NCI-H2107 treated with DMSO at 0.1 percent for 48 hours (cell line): Measurements from ENCODE around the gene SBF2.

Experiments used
- DNase-seq: peaks from one replicate; lab custom pipeline; 2025; ENCODE audit not compliant: unreplicated experiment; lab: John Stamatoyannopoulos, UW

Gene SBF2

GRCh38 chr11:9787260-9787659 is 506.8 kb downstream of the SBF2 start:
- no peak for DNase-seq

GRCh38 chr11:9784602-9785315 is 509.3 kb downstream of the SBF2 start:
- no peak for DNase-seq

DNA sequence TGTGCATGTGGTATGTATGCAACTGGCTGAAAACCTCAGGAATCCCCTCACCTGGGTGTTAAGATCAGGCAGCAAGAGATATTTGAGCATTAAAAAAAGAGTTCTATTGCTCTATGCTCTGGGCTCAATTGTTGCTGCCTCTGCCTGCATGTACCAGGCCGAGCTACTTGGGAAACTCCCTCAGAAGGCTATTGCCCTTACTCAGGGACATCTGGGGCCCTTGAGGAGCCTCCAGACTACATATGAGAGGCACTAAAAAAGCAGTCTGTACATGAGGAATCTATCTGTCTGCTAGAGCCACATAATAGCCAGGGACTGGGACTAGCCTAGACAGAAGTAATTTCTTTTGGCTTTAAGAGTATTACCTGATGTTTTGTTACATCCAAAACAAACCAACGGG is 510.0 kb downstream of the SBF2 start:
- no peak for DNase-seq

GRCh38 chr11:9780929-9781328 is 513.1 kb downstream of the SBF2 start:
- DNase-seq: no peak

DNA sequence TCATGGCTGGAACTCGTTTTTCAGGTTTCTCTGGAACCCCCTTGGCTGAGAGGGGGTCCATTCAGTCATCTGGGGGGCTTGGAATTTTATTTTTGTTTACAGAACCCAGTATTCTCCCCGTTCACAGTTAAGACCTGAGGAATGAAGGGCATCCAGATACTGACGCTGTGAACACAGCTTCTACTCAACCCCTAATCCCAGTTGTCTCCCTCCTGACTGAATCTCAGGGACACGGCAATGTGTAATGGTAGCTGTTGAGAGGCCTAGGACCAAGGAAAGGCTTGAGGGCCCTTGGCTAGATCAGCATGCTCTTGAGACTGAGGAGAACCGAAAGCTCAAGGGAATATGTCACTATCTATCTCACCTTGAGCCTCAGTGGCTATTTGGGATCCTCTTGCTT is 516.5 kb downstream of the SBF2 start:
- no peak for DNase-seq

GRCh38 chr11:9777066-9777465 is 517.0 kb downstream of the SBF2 start:
- no peak for DNase-seq

- no peak for DNase-seq
Observed at GRCh38 chr11:9776203-9776602, 517.8 kb downstream of the SBF2 start.

- DNase-seq: no peak
Observed at GRCh38 chr11:9775398-9775779, 518.6 kb downstream of the SBF2 start.

DNA sequence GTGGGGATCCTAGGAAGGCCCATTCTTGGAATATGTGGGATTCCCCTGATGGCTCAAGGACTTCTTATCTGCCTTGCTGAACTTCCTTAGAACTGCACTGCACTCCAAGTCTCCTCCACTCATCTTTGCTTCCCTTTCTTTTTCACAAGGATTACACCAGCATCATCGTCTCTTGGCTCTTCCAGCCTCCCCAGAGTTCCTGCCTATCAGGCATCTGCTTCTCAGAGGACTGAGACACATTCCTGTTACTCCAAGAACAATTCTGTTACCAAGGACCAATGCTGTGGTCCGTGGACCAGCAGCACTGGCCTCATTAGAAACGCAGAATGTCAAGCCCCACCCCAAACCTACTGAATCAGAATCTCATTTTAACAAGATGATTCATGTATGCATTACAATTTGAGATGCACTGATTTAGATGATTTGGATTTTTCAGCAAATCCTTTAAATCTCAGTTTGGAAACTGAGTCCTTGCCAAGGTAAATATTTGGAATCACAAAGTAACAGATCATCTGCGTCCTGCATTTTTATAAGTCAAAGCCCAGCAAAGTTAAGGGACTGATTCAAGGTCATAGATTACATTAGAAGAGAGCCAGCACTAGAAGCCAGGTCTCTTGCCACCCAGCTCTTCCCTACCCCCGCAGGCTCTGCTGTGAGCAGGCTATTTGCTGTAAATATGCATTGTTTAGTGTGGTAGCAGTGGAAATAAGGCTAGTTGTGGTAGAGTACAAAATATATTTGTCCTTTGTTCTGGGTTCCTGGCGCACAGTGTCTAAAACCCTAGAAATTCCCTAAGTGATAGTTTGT is 519.2 kb downstream of the SBF2 start:
- DNase-seq: no peak

- no peak for DNase-seq
Observed at GRCh38 chr11:9774109-9774508, 519.9 kb downstream of the SBF2 start.

DNA sequence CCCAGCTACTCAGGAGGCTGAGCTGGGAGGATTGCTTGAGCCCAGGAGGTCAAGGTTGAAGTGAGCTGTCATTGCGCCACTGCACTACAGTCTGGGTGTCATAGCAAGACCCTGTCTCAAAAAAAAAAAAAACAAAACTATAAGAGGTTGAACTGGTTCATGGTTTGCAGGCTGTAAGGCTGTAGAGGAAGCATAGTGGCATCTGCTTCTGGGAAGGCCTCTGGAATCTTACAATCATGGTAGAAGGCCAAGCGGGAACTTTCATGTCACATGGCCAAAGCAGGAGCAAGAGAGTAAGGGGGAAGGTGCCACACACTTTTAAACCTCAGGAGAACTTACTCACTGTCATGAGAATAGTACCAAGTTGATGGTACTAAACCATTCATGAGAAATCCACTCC is 520.5 kb downstream of the SBF2 start:
- DNase-seq: no peak

DNA sequence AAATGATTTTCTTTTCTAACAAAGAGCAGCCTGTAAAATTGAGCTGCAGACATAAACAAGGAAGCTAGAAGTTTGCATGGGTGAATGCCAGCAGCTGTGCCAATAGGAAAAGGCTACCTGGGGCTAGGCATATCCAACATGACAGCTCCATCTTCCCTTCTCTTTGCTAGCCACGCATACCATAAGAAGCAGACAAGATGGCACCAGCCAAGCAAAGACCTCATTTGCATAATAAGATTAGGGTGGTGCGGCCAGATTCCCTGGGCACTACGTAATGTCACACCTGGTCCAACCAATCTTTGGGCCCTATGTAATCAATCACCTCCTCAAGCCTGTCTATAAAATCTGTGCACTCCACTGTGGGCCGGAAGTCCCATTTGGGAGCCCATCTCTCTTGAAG is 521.8 kb downstream of the SBF2 start:
- no peak for DNase-seq

- no peak for DNase-seq
Observed at GRCh38 chr11:9771071-9771511, 522.9 kb downstream of the SBF2 start.

DNA sequence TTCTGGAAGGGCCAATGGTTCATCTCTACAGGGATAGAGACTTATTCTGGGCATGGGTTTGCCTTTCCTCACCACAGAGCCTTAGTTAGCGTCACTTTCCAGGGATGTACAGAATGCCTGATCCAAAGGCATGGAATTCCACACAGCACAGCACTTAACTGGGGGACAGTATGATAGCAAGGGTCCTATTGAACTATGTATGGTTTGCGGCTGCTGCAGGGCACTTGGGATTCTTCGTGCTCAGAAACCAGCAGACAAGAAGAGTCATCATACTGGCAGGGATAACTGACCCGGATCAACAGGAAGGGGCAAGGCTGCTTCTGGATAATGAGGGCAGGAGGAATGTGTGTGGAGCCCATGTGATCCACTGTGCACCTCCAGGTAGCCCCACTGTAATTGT is 524.4 kb downstream of the SBF2 start:
- no peak for DNase-seq

- DNase-seq: no peak
Observed at GRCh38 chr11:9765320-9766101, 528.5 kb downstream of the SBF2 start.

DNA sequence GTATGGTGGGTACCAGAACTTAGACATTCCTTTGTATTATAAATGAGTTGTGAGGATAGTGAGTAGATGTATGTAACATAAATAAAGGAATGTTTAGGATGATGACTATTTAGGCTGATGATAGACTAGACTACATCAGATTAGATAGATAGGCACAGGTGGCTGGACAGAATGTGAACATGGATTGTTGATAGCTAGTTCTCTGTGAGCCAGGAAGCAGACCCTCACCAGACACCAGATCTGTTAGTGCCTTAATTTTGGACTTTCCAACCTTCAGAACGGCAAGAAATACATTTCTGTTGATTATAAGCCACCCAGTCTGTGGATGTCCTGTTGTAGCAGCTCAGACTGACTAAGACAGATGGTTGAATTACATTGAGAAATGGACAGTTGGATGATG is 530.7 kb downstream of the SBF2 start:
- DNase-seq: no peak

GRCh38 chr11:9762531-9762930 is 531.5 kb downstream of the SBF2 start:
- no peak for DNase-seq

GRCh38 chr11:9761441-9761945 is 532.5 kb downstream of the SBF2 start:
- no peak for DNase-seq

DNA sequence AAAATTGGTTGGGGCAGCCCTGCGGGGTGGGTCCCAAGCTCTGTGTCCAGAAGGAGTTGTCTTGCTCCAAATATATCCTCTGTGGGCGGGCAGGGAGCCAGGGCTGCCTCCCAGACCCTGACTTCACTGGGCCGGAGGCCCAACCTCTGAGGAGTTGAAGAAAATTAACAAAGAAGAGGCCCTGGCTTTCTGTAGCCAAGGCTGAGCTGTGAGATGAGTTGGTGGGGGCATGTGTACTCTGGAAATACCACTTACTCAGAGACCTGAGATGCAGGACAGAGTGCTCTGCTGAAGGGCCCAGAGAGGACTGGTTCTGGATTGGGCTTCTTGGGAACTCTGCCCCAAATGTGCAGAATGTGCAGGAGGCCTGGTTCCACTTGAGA is 533.8 kb downstream of the SBF2 start:
- DNase-seq: no peak

DNA sequence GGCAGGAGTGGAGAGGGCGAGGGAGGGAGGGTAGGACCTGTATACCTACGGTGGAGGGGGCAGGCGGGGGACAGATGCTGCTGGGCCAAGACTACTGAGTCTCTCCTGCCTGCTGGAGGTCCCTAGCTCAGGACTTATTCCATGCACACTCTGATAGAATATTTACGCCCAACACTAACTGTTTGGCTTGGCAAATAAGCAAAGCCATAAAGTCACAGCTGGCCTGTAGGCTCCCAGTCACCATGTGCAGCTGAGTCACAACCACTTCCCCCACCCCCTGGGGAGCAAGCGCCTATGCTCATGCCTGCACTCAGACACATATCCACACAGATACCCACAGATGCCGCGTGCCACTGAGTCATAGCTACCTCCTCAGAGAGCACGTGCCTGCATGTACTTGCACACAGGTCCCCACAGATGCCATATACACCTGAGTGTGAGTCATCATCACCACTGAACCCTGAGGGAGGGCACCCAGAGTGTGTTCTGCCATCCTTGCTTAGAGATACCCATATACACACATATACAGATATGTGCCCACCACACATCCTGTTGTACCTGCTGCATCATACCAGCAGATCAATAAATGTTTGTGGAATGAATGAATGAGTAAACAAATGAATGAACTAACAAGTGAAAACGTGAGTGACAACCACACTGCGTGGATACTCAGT is 534.4 kb downstream of the SBF2 start:
- peak; percentile 62 for DNase-seq
